Calu3 (cell line): ENCODE results near the gene ICAM2. TPM values are rescaled to one million over a fixed set of nuclear protein-coding genes. Genes with fewer than 3 reads are reported as not detected.
A peak's percentile ranks its signal among the peaks of the same experiment; 100 is the strongest.

Experiments
- BruUV-seq: library from RNA; stranded (reverse); fragments of 400-500 nt; replicated peaks from 2 replicates; lab custom pipeline; 2021; lab: Mats Ljungman, UMichigan
- CTCF ChIA-PET: fragments of 300-600 bp; sonication (Branson Sonifier 250); formaldehyde crosslinking; loops from one replicate; lab custom pipeline; 2022; ENCODE audit warnings: antibody characterized with exemption; lab: Charles Lee
- DNase-seq: peaks from one replicate; pipeline ENCODE4 v3.0.0; 2022
- H3K27ac Mint-ChIP-seq: one replicate; pipeline ENCODE4 v1.8.0; 2022; ENCODE audit warnings: mixed read lengths; ENCODE audit not compliant: unreplicated experiment
- H3K27me3 Mint-ChIP-seq: one replicate; pipeline ENCODE4 v1.8.0; 2022; ENCODE audit warnings: mixed read lengths; ENCODE audit not compliant: unreplicated experiment
- H3K36me3 Mint-ChIP-seq: one replicate; pipeline ENCODE4 v1.8.0; 2022; ENCODE audit warnings: mild to moderate bottlenecking, moderate library complexity, mixed read lengths; ENCODE audit not compliant: insufficient read depth, unreplicated experiment
- H3K4me1 Mint-ChIP-seq: one replicate; pipeline ENCODE4 v1.8.0; 2022; ENCODE audit warnings: mild to moderate bottlenecking, low read depth, mixed read lengths; ENCODE audit not compliant: unreplicated experiment
- H3K4me3 Mint-ChIP-seq: one replicate; pipeline ENCODE4 v1.8.0; 2022; ENCODE audit warnings: mild to moderate bottlenecking, low read depth, moderate library complexity, mixed read lengths; ENCODE audit not compliant: unreplicated experiment
- H3K9me3 Mint-ChIP-seq: one replicate; pipeline ENCODE4 v1.8.0; 2022; ENCODE audit warnings: low read depth, mixed read lengths; ENCODE audit not compliant: unreplicated experiment
- intact Hi-C: fragments of 100-400 bp; cut with micrococcal nuclease; formaldehyde crosslinking; loops from one replicate; pipeline ENCODE4 v1.10.0; 2022; ENCODE audit not compliant: unreplicated experiment
- total RNA-seq: library from RNA; stranded (reverse); gene quantifications from 2 replicates; pipeline ENCODE4 v1.2.3, GENCODE V29; 2022
- TF ChIP-seq, protein P1 (sequence below): fragments of 200-600 bp; IDR thresholded peaks from one replicate; pipeline ENCODE4 v1.8.0; 2022; ENCODE audit warnings: antibody characterized with exemption; ENCODE audit not compliant: unreplicated experiment

Gene ICAM2
- total RNA-seq, 1 experiment from 2014 or later, result 4.4 TPM

DNA sequence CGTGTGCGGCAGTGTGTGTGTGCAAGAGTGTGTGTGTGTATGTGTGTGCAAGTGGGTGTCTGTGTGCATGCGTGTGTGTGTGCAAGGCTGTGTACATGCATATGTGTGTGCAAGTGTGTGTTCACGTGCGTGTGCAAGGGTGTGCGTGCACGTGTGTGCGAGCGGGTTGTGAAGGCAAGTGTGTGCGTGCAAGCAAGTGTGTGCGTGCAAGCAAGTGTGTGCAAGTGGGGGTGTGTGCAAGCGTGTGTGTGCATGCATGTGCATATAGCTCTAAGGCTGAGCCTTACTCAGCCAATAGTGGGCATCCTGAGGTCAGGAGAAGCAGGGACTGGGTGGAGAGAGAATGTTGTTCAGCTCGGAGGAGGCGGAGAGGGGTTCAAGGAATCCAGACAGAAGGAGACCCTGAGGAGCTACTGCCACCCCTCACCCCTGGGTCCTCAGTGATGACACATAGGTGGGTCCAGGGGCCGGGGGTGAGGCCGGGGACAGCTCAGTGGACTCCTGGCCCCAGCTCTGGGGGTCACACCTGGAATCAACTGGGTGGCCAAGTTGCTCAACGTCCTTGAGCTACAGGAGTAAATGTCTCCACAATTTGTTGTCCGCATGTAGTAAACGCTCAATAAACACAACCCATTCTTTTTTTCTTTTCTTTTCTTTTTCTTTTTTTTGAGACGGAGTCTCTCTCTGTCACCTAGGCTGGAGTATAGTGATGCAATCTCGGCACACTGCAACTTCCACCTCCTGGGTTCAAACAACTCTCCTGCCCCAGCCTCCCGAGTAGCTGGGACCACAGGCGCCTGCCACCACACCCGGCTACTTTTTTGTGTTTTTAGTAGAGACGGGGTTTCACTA is 20.5 kb downstream of the ICAM2 start:
- Mint-ChIP-seq H3K9me3 (no peaks in the 10 kb centered on the region), H3K27ac (no peak overlapping the region), H3K4me3 (no peak overlapping the region), H3K36me3 (peaks cover 17% of the 10 kb centered on the region), H3K4me1 (no peaks in the 10 kb centered on the region), H3K27me3 (peaks cover 44% of the 10 kb centered on the region)
- no peak for DNase-seq
- intact Hi-C loops, result no loop called here
- TF ChIP-seq, protein P1, sequence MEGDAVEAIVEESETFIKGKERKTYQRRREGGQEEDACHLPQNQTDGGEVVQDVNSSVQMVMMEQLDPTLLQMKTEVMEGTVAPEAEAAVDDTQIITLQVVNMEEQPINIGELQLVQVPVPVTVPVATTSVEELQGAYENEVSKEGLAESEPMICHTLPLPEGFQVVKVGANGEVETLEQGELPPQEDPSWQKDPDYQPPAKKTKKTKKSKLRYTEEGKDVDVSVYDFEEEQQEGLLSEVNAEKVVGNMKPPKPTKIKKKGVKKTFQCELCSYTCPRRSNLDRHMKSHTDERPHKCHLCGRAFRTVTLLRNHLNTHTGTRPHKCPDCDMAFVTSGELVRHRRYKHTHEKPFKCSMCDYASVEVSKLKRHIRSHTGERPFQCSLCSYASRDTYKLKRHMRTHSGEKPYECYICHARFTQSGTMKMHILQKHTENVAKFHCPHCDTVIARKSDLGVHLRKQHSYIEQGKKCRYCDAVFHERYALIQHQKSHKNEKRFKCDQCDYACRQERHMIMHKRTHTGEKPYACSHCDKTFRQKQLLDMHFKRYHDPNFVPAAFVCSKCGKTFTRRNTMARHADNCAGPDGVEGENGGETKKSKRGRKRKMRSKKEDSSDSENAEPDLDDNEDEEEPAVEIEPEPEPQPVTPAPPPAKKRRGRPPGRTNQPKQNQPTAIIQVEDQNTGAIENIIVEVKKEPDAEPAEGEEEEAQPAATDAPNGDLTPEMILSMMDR, result no peak
- no TSS peak for BruUV-seq
- CTCF ChIA-PET, result no interaction called here

GRCh38 chr17:63998721-63999679 is 21.4 kb downstream of the ICAM2 start:
- Mint-ChIP-seq H3K27me3 (peaks cover 48% of the 10 kb centered on the region), H3K4me3 (peak overlapping the region; percentile 92), H3K36me3 (peaks cover 17% of the 10 kb centered on the region), H3K9me3 (no peaks in the 10 kb centered on the region), H3K4me1 (no peaks in the 10 kb centered on the region), H3K27ac (no peak overlapping the region)
- DNase-seq, result no peak
- TF ChIP-seq, protein P1, result no peak
- CTCF ChIA-PET, result no interaction called here
- no TSS peak for BruUV-seq
- intact Hi-C loops, result no loop called here

DNA sequence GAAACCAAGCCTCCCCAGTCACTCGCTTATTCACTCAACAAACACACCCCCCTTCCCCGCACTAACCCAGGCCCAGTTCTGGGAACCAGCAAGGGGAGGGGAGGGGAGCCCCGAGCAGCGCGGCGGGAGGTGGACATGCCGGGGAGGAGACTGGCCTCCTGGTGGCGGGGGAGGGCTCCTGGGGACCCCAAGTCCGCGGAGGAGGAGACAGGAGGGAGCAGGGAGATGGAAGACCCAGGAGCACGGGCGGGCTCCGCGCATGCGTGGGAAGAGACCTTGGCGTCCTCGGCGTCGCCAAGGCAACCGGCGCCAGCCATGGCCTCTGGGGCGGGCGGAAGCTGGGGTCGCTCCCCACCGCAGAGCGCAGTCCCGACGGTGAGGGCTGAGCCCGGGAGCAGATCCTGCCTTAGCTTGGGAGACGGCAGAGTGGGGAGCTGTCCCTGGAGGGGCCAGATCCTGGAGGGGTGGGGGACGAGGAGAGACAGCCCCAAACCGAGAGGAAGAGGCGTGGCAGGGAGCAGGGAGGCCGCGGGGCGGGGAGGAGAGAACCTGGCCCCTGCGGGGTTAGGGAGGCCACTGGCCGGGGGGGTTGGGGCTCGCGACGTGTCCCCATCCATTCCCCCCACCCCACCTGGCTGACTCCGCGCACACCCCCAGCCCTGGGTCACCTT is 22.2 kb downstream of the ICAM2 start, which contains the start of gene PRR29:
Gene PRR29, plus strand, starts transcription at position 302 of the 671 bp plus-strand sequence. Its CDS starts 14 bp downstream, at position 316.
- BruUV-seq, result no TSS peak
- intact Hi-C loops, result no loop called here

More for the DNA sequence above, 22.2 kb downstream of the ICAM2 start, which contains the start of gene PRR29:
- TF ChIP-seq, protein P1, result no peak
- H3K9me3 Mint-ChIP-seq, result no peaks in the 10 kb centered on the region
- CTCF ChIA-PET, result no interaction called here
- no peaks in the 10 kb centered on the region for H3K4me1 Mint-ChIP-seq
- DNase-seq, result peak; percentile 70
- peak within 1 kb of the TSS; percentile 92 for H3K4me3 Mint-ChIP-seq
- H3K36me3 Mint-ChIP-seq, result peaks cover 17% of the 10 kb centered on the region
- peaks cover 50% of the 10 kb centered on the region for H3K27me3 Mint-ChIP-seq
- no peak within 1 kb of the TSS for H3K27ac Mint-ChIP-seq
